SU-DHL-6 (cell line): ENCODE data around the gene HMX1.

Source experiments
- H2AFZ ChIP-seq: fragments of 200-600 bp; sonication (generic); 2 replicates; pipeline ENCODE4 v1.6.1; 2014; ENCODE audit warnings: low read depth, mild to moderate bottlenecking, moderate library complexity, mixed read lengths, antibody characterized with exemption, low read length; ENCODE audit not compliant: severe bottlenecking
- H3F3A ChIP-seq: fragments of 200-600 bp; shearing (Covaris generic); 2 replicates; pipeline ENCODE4 v1.6.0; 2016; ENCODE audit warnings: antibody characterized with exemption, mild to moderate bottlenecking; ENCODE audit not compliant: insufficient read depth
- H3K27ac ChIP-seq: fragments of 200-600 bp; sonication (generic); 2 replicates; pipeline ENCODE4 v1.5.1; 2016; ENCODE audit warnings: low read depth, mild to moderate bottlenecking, low read length, moderate library complexity, mixed read lengths
- H3K27me3 ChIP-seq: fragments of 200-600 bp; sonication (generic), shearing (Covaris generic); 2 replicates; pipeline ENCODE4 v1.6.0; 2014; ENCODE audit warnings: mild to moderate bottlenecking, low read length
- H3K36me3 ChIP-seq: fragments of 200-600 bp; sonication (generic); 2 replicates; pipeline ENCODE4 v1.6.1; 2014; ENCODE audit warnings: mild to moderate bottlenecking, low read length, mixed read lengths
- H3K4me2 ChIP-seq: fragments of 300-600, 200-600 bp; shearing (Covaris generic), sonication (generic); 2 replicates; pipeline ENCODE4 v1.6.0; 2014; ENCODE audit warnings: low read length, low read depth, mild to moderate bottlenecking; ENCODE audit not compliant: poor library complexity, severe bottlenecking
- H3K4me3 ChIP-seq: fragments of 200-600 bp; sonication (generic); 2 replicates; pipeline ENCODE4 v1.5.1; 2014; ENCODE audit warnings: antibody characterized with exemption, low read length, mild to moderate bottlenecking, mixed read lengths; ENCODE audit not compliant: insufficient read depth, poor library complexity, severe bottlenecking
- H3K79me2 ChIP-seq: fragments of 200-600 bp; sonication (generic); 2 replicates; pipeline ENCODE4 v1.6.1; 2014; ENCODE audit warnings: mild to moderate bottlenecking, low read length, moderate library complexity; ENCODE audit not compliant: insufficient read depth
- H3K9ac ChIP-seq: fragments of 200-600 bp; sonication (generic); 2 replicates; pipeline ENCODE4 v1.7.0; 2014; ENCODE audit warnings: mild to moderate bottlenecking, low read length
- H3K9me2 ChIP-seq: fragments of 200-600 bp; sonication (generic); replicated peaks from 2 replicates; pipeline ENCODE4 v1.6.1; 2014; ENCODE audit warnings: low read length; ENCODE audit not compliant: insufficient read depth
- H3K9me3 ChIP-seq: fragments of 200-600 bp; sonication (generic); 2 replicates; pipeline ENCODE4 v1.6.1; 2014; ENCODE audit warnings: low read length, mixed read lengths; ENCODE audit not compliant: insufficient read depth
- H4K20me1 ChIP-seq: fragments of 200-600 bp; sonication (generic); 2 replicates; pipeline ENCODE4 v1.6.1; 2014; ENCODE audit warnings: low read depth, mild to moderate bottlenecking, antibody characterized with exemption, low read length, moderate library complexity, mixed read lengths
- CTCF ChIP-seq: fragments of 200-600 bp; sonication (generic); IDR thresholded peaks from one replicate; pipeline ENCODE4 v1.5.1; 2017; ENCODE audit warnings: antibody characterized with exemption, mild to moderate bottlenecking, low read length, moderate library complexity; ENCODE audit not compliant: insufficient read depth, poor library complexity, severe bottlenecking
- EZH2phosphoT487 ChIP-seq: fragments of 200-600 bp; sonication (generic), shearing (Covaris generic); conservative IDR thresholded peaks from 2 replicates; pipeline ENCODE4 v1.6.1; 2018; ENCODE audit warnings: mild to moderate bottlenecking, antibody characterized with exemption, low read length, moderate library complexity, mixed read lengths

The HMX1 gene

GRCh38 chr4:8896506-8896905 is 24.9 kb upstream of the HMX1 start:
- H4K20me1 ChIP-seq: no peaks in the 10 kb centered on the region
- H3K27me3 ChIP-seq: no peaks in the 10 kb centered on the region
- no peaks in the 10 kb centered on the region for H3K9me3 ChIP-seq

GRCh38 chr4:8896071-8896470 is 24.4 kb upstream of the HMX1 start:
- H3K79me2 ChIP-seq: no peaks in the 10 kb centered on the region
- H3K27me3 ChIP-seq: no peaks in the 10 kb centered on the region
- no peak overlapping the region for H3K9ac ChIP-seq
- H3K36me3 ChIP-seq: no peaks in the 10 kb centered on the region
- H2AFZ ChIP-seq: no peak overlapping the region
- H3K4me3 ChIP-seq: no peak overlapping the region
- H3K9me2 ChIP-seq: no peaks in the 10 kb centered on the region
- H3K9me3 ChIP-seq: no peaks in the 10 kb centered on the region
- H3K4me2 ChIP-seq: no peak overlapping the region
- no peak overlapping the region for H3K27ac ChIP-seq
- TF ChIP-seq CTCF (no peak), EZH2phosphoT487 (no peak)
- no peaks in the 10 kb centered on the region for H4K20me1 ChIP-seq
- H3F3A ChIP-seq: no peaks in the 10 kb centered on the region

More at GRCh38 chr4:8896506-8896905, 24.9 kb upstream of the HMX1 start:
- no peaks in the 10 kb centered on the region for H3F3A ChIP-seq
- H3K27ac ChIP-seq: no peak overlapping the region
- no peaks in the 10 kb centered on the region for H3K79me2 ChIP-seq
- H3K9me2 ChIP-seq: no peaks in the 10 kb centered on the region
- TF ChIP-seq EZH2phosphoT487 (no peak), CTCF (no peak)
- no peak overlapping the region for H2AFZ ChIP-seq
- H3K9ac ChIP-seq: no peak overlapping the region
- no peak overlapping the region for H3K4me3 ChIP-seq
- no peak overlapping the region for H3K4me2 ChIP-seq
- no peaks in the 10 kb centered on the region for H3K36me3 ChIP-seq

GRCh38 chr4:8895295-8895694 is 23.7 kb upstream of the HMX1 start:
- Histone ChIP-seq H2AFZ (no peak overlapping the region), H3K4me3 (no peak overlapping the region), H3K4me2 (no peak overlapping the region), H4K20me1 (no peaks in the 10 kb centered on the region), H3K9me3 (no peaks in the 10 kb centered on the region), H3K9me2 (no peaks in the 10 kb centered on the region), H3K9ac (no peak overlapping the region), H3K79me2 (no peaks in the 10 kb centered on the region), H3K27me3 (no peaks in the 10 kb centered on the region), H3K36me3 (no peaks in the 10 kb centered on the region), H3K27ac (no peak overlapping the region), H3F3A (no peaks in the 10 kb centered on the region)
- TF ChIP-seq CTCF (no peak), EZH2phosphoT487 (no peak)
